HT1080 (cell line): ENCODE measurements around the gene RBPMS2. TPM values are rescaled to one million over a fixed set of nuclear protein-coding genes. Genes with fewer than 3 reads are reported as not detected.
"Not testable (repeated sequence)": the region's sequence is repeated elsewhere in the genome, so short reads cannot be mapped to it uniquely, and the experiment has no call there.

Source experiments
- DNase-seq: peaks from one replicate; pipeline ENCODE4 v3.0.0-alpha.2; 2015; ENCODE audit warnings: low read depth
- total RNA-seq: library from RNA; depleted of rRNA; stranded (reverse); fragments of >200 nt; shearing (Covaris generic); gene quantifications from 2 replicates; pipeline ENCODE4 v1.2.3, GENCODE V29; 2014

Gene RBPMS2
- total RNA-seq, 1 experiment from 2014 or later = 0.14 TPM

GRCh38 chr15:64754663-64755426, 20.5 kb downstream of the RBPMS2 start:
- DNase-seq = no peak

- DNase-seq = no peak
These were observed 21.8 kb downstream of the RBPMS2 start for GRCh38 chr15:64753480-64754185.

DNA sequence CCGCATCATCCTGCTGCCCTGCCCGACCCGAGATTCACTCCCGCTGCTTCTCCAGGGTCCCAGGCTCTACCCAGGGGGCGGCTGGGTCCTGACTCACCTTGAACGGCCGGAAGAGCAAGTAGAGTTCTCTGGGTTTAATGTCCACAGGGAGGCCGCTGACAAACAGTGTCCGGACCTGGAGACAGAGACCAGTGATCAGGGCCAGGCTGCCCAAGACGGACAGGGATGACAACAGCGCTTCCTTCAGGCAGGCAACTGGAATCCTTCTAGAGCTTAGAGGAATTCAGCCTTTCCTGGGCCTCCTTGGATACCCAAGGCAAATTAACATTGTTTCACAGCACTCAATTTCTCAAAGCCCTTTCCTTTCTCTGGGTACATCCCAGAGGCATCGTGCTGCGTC, 23.9 kb downstream of the RBPMS2 start:
- DNase-seq = no peak

DNA sequence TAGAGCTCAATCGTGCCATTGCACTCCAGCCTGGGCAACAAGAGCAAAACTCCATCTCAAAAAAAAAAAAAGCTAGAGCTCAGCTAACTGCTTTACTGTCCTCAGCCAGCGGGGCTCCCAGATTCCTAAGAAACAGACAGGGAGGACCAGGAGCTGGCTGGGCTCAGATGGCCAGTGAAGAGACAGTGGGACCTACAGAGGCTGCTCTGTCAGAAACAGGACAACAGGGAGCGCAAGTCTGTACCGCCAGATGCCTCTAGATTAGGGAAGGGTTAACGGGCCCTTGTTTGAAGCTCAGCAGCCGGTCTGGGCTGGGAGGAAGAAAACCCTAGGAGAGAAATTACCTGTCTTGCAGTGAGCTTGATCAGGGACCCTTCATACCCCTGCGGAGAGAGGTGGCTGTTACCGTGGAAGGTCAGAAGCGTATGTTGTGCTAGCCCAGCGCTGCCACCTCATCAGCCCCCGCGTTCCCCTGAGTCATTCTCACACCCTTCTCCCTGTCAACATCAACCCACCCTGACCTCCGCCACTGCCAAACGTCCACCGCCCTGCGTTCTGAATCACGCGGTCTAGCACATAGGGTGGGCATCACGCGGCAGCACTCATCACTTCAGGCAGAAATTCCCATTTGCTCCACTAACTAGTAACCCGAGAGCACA, 25.3 kb downstream of the RBPMS2 start:
- DNase-seq = peak; percentile 50

- peak; percentile 54 for DNase-seq
These were observed 26.2 kb downstream of the RBPMS2 start for GRCh38 chr15:64749167-64749566.

- DNase-seq = no peak
These were observed 27.1 kb downstream of the RBPMS2 start for GRCh38 chr15:64748251-64748650.

GRCh38 chr15:64747578-64747977, 27.8 kb downstream of the RBPMS2 start:
- DNase-seq = no peak

DNA sequence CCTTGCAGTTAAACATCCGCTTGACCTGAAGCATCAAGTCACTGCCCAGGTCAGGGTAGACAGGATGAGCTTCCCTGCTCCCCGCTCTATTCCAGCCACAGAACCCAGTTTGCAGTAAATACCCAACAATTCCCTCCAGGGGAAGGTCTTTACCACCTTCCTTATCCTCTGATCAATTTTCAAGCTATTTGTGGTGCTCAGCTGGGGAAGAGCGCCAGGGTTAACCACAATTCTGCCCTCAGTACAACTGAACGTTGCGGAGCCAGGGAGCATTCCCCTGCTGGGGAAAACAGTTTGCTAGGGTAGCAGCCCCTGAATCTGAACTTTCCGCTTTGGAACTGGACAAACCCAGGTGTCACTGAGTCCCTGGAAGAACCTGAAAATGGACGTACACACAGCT, 28.5 kb downstream of the RBPMS2 start:
- no peak for DNase-seq

GRCh38 chr15:64746356-64746755, 29.0 kb downstream of the RBPMS2 start:
- DNase-seq = no peak

DNA sequence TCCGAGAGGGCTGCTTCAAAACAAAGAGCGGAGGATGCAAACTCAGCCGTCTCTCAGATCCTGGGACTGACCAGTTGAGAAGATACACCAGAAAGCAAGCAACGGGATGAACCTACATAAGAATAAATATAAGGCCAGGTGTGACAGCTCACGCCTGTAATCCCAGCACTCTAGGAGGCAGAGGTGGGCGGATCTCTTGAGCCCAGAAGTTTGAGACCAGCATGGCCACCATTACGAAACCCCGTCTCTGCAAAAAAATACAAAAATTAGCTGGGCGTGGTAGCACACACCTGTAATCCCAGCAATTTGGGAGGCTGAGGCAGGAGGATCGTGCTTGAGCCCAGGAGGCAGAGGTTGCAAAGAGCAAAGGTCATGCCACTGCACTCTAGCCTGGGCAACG, 31.7 kb downstream of the RBPMS2 start:
- no peak for DNase-seq

DNA sequence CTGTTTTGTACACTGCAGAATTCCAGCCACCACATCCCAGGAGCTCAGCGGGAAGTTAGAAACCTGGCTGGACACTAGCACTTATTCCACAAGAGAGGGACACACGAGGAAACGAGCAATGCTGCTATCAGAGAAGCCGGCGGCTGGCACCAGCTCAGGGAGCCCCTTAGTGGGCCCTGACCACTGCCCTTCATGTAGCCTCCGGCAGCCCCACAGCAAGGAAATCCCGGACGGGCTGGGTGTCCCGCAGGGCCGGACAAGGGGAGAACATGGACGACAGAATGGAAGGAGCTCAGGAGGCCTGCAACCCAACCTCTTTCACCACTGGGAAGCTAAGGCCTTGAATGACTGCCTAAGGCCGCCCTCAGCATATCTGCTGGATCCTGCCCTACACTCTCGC, 32.5 kb downstream of the RBPMS2 start:
- DNase-seq = no peak

DNA sequence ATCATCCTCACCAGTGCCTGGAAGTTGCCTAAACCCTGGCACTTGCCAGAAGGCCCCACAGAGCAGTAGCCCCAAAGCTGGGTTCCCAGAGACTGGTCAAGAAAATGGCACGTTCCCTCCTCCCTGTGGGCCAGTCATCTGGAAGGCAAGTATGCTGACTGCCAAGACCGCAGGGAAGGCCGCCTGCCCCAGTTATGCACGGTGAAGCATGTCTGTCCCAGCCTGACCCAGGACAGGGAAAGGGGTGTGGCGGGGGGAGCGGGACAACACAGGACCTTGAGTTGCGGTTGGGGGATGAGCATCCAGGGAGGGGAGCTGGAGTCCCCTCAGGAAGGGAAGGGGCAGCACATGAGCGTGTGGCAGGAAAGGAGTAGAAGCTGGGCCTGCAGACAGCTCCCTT, 33.0 kb downstream of the RBPMS2 start:
- DNase-seq = no peak

DNA sequence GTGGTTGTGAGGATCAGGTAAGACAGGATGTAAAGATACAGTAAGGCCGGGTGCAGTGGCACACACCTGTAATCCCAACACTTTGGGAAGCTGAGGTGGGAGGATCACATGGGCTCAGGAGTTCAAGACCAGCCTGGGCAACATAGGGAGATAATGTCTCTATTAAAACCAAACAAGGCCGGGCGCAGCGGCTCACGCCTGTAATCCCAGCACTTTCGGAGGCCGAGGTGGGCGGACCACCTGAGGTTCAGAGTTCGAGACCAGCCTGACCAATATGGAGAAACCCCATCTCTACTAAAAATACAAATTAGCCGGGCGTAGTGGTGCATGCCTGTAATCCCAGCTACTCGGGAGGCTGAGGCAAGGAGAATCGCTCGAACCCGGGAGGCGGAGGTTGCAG, 33.7 kb downstream of the RBPMS2 start:
- DNase-seq = not testable (repeated sequence)

GRCh38 chr15:64740311-64741170, 34.8 kb downstream of the RBPMS2 start:
- DNase-seq = peak; percentile 63

GRCh38 chr15:64739577-64740143, 35.7 kb downstream of the RBPMS2 start:
- DNase-seq = no peak

DNA sequence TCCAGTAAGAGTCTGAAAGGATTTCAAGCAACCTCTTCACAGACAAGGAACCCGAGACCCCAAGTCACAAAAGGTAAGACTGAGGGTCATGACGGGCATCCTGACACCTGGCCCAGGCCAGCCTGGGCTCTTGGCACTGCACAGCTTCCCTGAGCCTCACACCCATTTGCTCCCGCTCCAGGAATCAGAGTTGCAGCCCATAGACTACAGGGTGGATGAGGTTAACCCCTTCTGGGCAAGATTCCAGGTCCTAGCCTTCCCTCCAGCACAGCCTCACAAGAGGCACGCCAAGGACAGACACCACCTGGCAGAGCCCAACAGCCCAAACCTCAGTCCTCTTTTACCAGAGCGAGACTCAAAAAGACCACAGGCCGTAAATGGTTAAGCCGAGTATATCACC, 36.2 kb downstream of the RBPMS2 start:
- no peak for DNase-seq

DNA sequence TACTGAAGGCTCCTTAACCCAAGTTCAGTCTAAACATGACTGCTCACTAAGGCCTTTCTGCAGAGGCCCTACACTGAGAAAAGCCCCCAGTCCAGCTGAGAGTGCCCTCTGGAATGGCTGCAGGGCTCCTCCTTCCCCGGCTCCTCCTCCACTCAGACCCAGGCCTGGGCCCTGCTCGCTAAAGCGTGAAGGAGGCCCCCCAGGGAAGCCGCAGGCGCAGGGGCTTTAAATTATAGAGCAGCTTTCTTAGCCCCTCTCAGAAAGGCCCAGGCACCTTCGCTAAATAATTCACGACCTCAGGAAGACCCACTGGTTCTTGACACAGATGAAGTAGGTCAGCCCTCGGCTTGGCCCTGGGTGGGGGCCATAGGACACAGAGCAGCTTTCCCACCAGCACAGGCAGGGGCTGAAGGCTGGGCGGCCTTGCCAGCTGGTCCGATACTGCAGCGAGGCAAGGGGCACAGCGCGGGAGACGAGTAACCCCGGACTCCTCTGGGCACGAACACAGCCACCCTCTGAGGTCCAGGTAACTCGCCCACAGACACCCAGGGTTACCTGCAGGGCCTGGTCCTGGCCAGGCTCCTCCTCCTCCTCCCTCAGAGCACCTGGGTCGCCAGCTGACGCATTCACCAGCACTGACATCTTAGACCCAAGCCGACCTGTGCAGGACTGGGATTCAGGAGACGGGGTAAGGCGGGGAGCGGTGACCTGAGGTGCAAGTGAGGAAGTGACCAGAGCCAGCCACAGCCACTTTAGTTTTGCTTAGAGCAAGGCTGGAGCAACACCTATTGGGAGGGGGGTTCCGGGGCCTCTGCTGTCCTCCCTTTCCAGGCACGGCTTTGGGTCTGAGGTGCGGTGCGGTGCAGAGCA, 36.9 kb downstream of the RBPMS2 start:
- no peak for DNase-seq

- DNase-seq = no peak
These were observed 43.1 kb downstream of the RBPMS2 start for GRCh38 chr15:64732156-64732860.

DNA sequence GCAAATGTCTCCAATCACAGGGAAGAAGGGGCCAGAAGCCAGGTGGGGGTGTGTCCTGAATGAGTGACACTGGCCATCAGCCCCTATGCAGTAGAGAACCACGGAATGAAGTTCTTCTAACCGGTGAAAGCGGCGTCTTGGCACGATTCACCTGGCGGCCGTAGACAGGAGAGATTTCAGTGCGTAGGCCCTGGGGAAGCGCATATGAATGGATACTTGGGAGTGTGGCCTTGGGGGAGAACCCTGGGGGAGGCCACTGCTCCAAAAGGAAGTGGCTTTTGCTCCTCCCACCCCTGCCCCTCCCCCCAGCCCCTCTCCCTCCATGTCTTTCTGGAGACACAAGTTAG, 43.6 kb downstream of the RBPMS2 start:
- no peak for DNase-seq
